Measurements from ENCODE around the gene NSUN5. TPM values are rescaled to one million over a fixed set of nuclear protein-coding genes. Genes with fewer than 3 reads are reported as not detected.
"Not testable (repeated sequence)": the region's sequence is repeated elsewhere in the genome, so short reads cannot be mapped to it uniquely, and the experiment has no call there.

The NSUN5 gene
- total and polyA plus RNA-seq, 2 experiments from 2014 or later, result 65.6 to 73.4 TPM

DNA sequence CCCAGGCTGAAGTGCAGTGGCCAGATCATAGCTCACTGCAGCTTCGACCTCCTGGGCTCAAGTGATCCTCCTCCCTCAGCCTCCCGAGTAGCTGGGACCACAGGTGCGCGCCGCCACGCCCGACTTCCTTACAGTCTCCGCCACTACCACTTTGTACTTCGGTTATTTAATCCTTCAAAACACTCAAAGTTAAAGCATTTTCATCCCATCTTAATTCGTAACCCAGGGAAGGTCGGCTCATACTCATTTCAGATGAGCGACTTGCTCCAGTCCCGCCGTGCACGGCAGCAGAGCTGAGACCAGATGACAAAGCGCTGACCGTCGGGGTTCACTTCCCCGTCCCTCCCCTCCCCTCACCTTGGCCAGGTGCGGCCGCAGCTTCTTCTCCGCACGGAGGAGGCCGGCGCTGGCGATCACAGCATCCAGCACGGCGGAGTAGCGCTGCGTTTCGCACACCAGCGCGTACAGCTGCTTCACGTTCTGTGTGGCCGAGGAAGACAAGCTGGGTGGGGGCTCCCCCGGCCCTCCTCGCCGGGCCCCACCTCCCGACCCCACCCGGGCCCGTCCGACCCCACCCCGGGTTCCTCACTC lies 457 bp downstream of the NSUN5 start (continued):
- TF ChIP-seq STAT1 (IDR thresholded peaks at IDR 0.05; ENCODE audit: unreplicated experiment) (no peak), ZNF331 (CRISPR knock-in tag; IDR thresholded peaks at IDR 0.05; ENCODE audit: low read depth) (no peak), EZH2 (IDR thresholded peaks at IDR 0.05; ENCODE audit: low read depth, unreplicated experiment) (no peak), ZNF114 (CRISPR knock-in tag; IDR thresholded peaks at IDR 0.05) (no peak), NANOG (IDR thresholded peaks at IDR 0.05; ENCODE audit: borderline replicate concordance) (no peak)

DNA sequence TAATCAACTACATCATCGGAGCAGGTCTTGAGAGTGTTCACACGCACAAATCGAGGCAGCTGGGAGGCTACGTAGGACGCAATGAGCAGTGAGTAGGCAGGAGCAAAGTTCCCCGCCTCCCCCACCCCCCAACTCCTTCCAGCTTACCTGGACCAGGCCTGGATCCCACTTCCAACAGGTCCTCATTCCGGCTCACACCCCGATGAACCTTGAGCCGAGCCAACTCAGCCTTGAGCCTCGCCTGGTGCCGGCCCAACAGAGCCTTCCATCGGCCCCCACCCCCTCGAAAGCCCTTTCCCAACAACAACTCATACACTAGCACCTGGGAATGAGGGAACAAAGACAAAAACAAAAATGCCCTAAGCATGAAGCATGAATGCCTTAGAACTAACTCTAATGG lies 1.2 kb downstream of the NSUN5 start:
- DNase-seq (ENCODE audit: low spot score), result no peak
- Histone ChIP-seq H4K20me1 (replicated peaks; ENCODE audit: insufficient read depth) (no peaks in the 10 kb centered on the region; the same call in 1 of the 2 replicates), H3K4me1 (ENCODE audit: insufficient read depth) (peaks cover 4% of the 10 kb centered on the region; the same call in 1 of the 2 replicates), H3K27ac (ENCODE audit: low read depth) (no peak overlapping the region), H3K9me2 (ENCODE audit: insufficient read depth) (0 out of 2 replicates have a peak, but pooled peaks cover 3% of the 10 kb centered on the region), H3K27me3 (ENCODE audit: insufficient read depth) (no peaks in the 10 kb centered on the region), H3K36me3 (ENCODE audit: insufficient read depth) (no peaks in the 10 kb centered on the region; the same call in 1 of the 2 replicates), H2AFZ (no peak overlapping the region), H3F3A (replicated peaks; ENCODE audit: low read depth) (no peaks in the 10 kb centered on the region), H3K79me2 (replicated peaks; ENCODE audit: insufficient read depth) (peaks cover 18% of the 10 kb centered on the region), H3K4me2 (peak overlapping the region; percentile 78), H3K4me3 (peak overlapping the region; percentile 73)
- Mint-ChIP-seq H3K27me3 (ENCODE audit: insufficient read depth, low read depth, poor library complexity) (peaks cover 21% of the 10 kb centered on the region), H3K4me1 (peaks cover 13% of the 10 kb centered on the region), H3K36me3 (ENCODE audit: low read depth) (peaks cover 41% of the 10 kb centered on the region), H3K9me3 (no peaks in the 10 kb centered on the region; the same call in 1 of the 3 replicates), H3K27ac (no peak overlapping the region), H3K4me3 (peak overlapping the region; percentile 93)
- ATAC-seq, result no peak
- TF ChIP-seq JUNB (IDR thresholded peaks at IDR 0.05; ENCODE audit: unreplicated experiment) (no peak), EZH2 (IDR thresholded peaks at IDR 0.05; ENCODE audit: low read depth, unreplicated experiment) (no peak), ZNF331 (CRISPR knock-in tag; IDR thresholded peaks at IDR 0.05; ENCODE audit: low read depth) (no peak)

GRCh38 chr7:73304612-73305387 lies 3.8 kb downstream of the NSUN5 start:
- H3F3A ChIP-seq (replicated peaks; ENCODE audit: low read depth); H3K27ac Mint-ChIP-seq; H3K4me2 ChIP-seq; H3K4me3 Mint-ChIP-seq; H3K27me3 ChIP-seq (ENCODE audit: insufficient read depth); H3K36me3 ChIP-seq (ENCODE audit: insufficient read depth); H2AFZ ChIP-seq; H3K9me2 ChIP-seq (ENCODE audit: insufficient read depth); H3K4me1 ChIP-seq (ENCODE audit: insufficient read depth); H3K9me3 Mint-ChIP-seq; H4K20me1 ChIP-seq (replicated peaks; ENCODE audit: insufficient read depth); H3K27ac ChIP-seq (ENCODE audit: low read depth); DNase-seq (ENCODE audit: low spot score); ATAC-seq; H3K4me3 ChIP-seq: not testable (repeated sequence)
- Mint-ChIP-seq H3K4me1 (peaks cover 13% of the 10 kb centered on the region), H3K27me3 (ENCODE audit: insufficient read depth, low read depth, poor library complexity) (peaks cover 15% of the 10 kb centered on the region), H3K36me3 (ENCODE audit: low read depth) (peaks cover 41% of the 10 kb centered on the region)
- H3K79me2 ChIP-seq (replicated peaks; ENCODE audit: insufficient read depth), result peaks cover 18% of the 10 kb centered on the region

DNA sequence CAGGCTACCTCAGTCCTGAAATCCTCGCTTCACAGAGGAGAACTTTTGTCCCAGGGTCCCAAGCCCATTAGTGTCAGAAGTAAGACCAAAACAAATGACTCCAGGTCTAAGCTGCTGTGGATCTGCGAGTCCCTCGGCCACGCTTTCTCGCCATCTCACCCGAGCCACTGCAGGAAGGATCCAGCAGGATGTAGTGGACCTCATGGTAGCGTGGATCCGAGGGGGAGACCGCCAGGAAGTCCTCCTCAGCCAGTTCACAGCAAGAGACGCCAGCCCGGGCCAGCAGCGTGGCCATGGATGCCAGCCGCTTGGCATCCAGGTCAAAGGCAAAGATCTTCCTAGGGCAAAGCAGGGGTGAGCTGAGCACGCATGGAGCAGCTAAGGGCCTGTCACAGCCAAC lies 4.6 kb downstream of the NSUN5 start:
- Histone ChIP-seq H3K9me2 (ENCODE audit: insufficient read depth) (0 out of 2 replicates have a peak, but pooled peaks cover under 1% of the 10 kb centered on the region), H3K4me3 (no peak overlapping the region), H3K4me1 (ENCODE audit: insufficient read depth) (peaks cover 4% of the 10 kb centered on the region; the same call in 1 of the 2 replicates), H4K20me1 (replicated peaks; ENCODE audit: insufficient read depth) (no peaks in the 10 kb centered on the region; the same call in 1 of the 2 replicates), H3K4me2 (no peak overlapping the region), H3K27me3 (ENCODE audit: insufficient read depth) (no peaks in the 10 kb centered on the region), H2AFZ (no peak overlapping the region), H3K36me3 (ENCODE audit: insufficient read depth) (no peaks in the 10 kb centered on the region; the same call in 1 of the 2 replicates), H3F3A (replicated peaks; ENCODE audit: low read depth) (no peaks in the 10 kb centered on the region), H3K27ac (ENCODE audit: low read depth) (no peak overlapping the region), H3K79me2 (replicated peaks; ENCODE audit: insufficient read depth) (peaks cover 18% of the 10 kb centered on the region)
- Mint-ChIP-seq H3K36me3 (ENCODE audit: low read depth) (peaks cover 41% of the 10 kb centered on the region), H3K4me3 (no peak overlapping the region), H3K4me1 (peaks cover 13% of the 10 kb centered on the region), H3K27me3 (ENCODE audit: insufficient read depth, low read depth, poor library complexity) (peaks cover 12% of the 10 kb centered on the region), H3K9me3 (no peaks in the 10 kb centered on the region; the same call in 2 of the 3 replicates), H3K27ac (no peak overlapping the region)
- DNase-seq (ENCODE audit: low spot score), result no peak
- no peak for ATAC-seq
- TF ChIP-seq POLR2AphosphoS5 (IDR thresholded peaks at IDR 0.05; ENCODE audit: low read depth) (no peak), STAT1 (IDR thresholded peaks at IDR 0.05; ENCODE audit: unreplicated experiment) (no peak), ZNF114 (CRISPR knock-in tag; IDR thresholded peaks at IDR 0.05) (no peak), EZH2phosphoT487 (IDR thresholded peaks at IDR 0.05; ENCODE audit: unreplicated experiment) (no peak), CREB1 (CRISPR knock-in tag; IDR thresholded peaks at IDR 0.05; ENCODE audit: low read depth) (no peak)
- TF ChIP-seq, protein P1, sequence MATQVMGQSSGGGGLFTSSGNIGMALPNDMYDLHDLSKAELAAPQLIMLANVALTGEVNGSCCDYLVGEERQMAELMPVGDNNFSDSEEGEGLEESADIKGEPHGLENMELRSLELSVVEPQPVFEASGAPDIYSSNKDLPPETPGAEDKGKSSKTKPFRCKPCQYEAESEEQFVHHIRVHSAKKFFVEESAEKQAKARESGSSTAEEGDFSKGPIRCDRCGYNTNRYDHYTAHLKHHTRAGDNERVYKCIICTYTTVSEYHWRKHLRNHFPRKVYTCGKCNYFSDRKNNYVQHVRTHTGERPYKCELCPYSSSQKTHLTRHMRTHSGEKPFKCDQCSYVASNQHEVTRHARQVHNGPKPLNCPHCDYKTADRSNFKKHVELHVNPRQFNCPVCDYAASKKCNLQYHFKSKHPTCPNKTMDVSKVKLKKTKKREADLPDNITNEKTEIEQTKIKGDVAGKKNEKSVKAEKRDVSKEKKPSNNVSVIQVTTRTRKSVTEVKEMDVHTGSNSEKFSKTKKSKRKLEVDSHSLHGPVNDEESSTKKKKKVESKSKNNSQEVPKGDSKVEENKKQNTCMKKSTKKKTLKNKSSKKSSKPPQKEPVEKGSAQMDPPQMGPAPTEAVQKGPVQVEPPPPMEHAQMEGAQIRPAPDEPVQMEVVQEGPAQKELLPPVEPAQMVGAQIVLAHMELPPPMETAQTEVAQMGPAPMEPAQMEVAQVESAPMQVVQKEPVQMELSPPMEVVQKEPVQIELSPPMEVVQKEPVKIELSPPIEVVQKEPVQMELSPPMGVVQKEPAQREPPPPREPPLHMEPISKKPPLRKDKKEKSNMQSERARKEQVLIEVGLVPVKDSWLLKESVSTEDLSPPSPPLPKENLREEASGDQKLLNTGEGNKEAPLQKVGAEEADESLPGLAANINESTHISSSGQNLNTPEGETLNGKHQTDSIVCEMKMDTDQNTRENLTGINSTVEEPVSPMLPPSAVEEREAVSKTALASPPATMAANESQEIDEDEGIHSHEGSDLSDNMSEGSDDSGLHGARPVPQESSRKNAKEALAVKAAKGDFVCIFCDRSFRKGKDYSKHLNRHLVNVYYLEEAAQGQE (IDR thresholded peaks at IDR 0.05; ENCODE audit: unreplicated experiment), result no peak

Data from GM23338 (cell line).